DMS 273 treated with DMSO at 0.1 percent for 48 hours (cell line): ENCODE measurements around the gene TSPAN9.

ENCODE experiments used
- DNase-seq: peaks from one replicate; lab custom pipeline; 2025; lab: John Stamatoyannopoulos, UW

The TSPAN9 gene

DNA sequence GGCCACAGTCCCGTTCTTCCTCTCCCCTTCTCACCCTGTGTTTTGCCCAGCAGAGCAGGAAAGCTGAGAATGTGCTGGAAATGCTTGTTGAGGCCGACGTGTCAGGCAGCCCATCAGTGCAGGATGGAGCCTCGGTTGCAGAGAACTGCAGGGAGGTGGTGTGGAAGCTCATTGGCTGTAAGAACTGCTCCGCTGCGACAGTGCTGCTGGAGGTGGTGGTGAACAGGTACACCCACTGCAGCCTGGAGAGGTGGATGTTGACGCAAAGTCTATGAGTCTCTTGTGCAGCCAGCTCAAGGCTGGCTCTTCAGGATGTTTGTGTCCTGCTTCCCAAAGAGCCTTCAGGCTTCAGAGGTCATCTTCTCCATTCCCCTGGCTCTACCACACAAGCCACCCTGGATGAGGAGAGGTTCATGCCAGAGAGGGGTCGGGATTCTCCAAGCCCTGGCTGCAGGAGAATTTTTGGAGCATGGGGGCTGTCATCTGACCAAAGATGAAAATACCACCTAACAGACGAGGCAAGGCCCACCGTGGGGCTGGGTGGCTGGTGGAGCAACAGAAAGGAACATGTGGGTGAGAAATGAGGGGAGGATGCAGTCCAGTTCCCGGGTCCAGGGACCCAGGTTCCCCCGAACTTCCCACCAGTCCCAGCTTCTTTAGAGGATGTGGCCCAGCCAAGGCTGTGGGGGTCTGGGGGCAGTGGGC lies 239.7 kb downstream of the TSPAN9 start:
- no peak for DNase-seq

DNA sequence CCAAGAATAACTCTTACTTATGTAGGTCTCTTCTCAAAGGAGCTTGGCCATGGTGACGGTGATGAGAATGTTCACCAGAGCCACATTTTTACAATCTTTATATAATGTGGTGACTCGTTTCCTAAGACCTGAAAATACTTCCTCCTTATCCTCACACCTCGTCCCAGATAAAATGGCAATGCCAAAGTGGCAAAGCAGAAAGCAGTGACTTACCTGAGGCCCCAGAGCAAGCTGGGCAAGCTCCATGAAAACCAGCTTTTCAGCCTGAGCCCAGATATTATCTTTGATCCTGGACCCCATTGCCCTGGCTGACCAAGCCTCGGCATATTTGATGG lies 240.3 kb downstream of the TSPAN9 start:
- no peak for DNase-seq

DNA sequence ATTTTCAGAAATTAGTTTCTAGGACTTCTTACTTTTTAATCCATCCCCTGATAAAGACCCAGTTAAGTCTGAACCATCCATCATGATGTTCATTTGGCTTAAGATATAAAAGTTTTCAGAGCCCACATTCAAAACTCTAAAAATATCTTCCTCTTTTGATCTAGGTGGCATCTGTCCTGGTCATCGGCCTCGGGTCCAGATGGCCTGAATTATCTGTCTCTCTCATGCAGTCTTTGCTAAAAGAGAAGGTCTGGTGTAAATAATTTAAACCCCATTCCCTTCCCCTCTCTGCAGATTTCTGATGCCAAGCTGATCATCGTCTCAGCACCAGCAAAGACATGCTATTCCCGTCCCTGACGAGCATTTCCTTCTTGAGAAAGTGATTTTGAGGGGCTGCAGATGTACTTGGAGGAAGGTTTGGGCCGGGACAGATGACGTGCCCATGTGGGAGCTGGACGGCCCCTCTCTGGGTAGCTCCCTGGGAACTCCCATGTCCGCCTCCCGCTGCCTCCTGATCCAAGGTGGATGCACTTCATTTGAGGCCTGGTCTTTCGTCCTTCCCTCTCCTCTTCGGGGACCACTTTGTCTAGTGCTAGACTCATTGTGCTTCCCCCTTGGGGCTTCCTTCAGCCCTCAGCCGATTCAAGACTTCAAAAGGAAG lies 240.8 kb downstream of the TSPAN9 start:
- no peak for DNase-seq

DNA sequence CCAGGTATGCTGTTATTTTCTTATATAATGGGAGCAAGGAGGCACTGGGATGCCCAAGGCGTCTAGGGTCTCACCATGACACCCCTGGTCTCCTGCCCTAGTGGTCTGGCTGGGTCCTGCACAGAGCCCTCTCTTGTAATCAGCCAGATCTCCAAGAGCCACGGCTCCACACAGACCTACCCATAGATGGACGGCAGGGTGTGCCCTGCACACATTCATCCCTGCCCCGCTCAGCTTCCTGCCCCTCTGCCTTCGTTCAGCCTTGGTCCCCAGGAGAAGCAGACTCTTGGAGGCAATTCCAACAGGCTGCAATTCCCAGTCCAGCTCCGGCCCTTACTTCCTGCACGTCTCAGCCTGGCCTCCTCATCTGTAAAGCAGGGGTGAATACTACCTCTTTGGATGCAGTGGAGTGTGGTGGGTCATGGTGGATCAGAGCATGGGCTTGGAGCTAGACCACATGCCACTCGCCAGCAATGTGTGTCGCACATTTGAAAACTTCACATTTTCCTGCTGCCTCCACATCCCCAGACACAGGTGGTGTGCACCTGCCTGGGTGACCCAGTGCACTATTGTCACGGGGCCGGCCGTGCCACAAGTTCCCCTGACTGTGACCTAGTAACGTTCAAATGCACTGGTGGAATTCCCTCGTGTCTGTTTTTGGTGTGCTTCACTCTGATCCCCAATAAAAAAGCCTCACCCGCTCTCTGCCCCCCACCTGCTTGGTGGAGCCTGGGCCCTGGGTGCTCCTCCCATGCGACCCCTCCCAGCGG lies 242.7 kb downstream of the TSPAN9 start:
- DNase-seq, result no peak

DNA sequence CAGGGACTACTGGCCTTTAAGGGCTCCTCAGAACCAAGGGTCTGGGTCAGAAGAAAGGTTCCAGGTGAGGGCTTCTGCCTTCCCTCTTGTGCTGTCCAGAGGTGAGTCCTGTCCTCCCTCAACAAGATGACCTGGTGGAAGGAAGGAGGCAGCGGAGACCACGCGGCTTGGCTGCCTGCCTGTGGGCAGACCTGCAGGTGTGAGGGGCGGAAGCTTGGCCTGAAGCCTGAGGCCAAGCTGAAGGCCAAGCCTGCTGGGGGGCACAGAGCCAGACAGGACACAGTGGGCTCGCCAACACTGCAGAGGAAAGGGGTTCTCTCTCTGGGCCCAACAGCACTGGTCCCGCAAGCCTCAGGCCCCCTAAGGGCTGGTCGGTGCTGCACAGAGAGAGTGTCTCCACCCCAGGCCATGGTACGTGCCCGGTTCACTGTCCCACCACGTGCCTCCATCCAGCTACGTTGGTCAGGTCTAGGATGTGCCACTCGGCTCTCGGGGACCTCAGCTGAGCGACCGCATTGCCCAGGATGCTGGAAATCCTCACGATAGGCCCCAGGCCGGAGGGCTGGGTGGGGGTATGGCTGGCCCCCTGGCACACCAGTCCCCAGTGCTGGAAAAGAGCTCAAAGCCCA lies 243.8 kb downstream of the TSPAN9 start:
- DNase-seq, result no peak

DNA sequence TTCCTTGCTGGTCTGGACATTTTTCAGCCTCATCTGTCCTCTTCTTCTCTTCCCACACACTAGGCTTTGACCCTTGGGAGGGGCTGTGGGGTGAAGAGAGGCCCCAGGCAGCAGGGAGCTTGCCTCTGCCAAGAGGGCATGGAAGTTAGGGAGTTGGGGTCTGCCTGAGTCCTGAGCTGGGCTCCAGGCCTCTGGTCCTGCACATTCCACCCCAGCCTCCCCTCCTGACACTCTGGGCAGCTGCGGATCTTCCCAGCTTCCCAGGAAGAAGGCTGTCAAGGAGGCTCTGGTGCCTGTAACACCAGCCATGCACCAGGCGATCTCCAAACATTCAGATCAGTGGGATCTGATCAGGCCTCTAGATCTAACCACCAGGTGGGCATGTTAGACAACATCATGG lies 244.7 kb downstream of the TSPAN9 start:
- no peak for DNase-seq

DNA sequence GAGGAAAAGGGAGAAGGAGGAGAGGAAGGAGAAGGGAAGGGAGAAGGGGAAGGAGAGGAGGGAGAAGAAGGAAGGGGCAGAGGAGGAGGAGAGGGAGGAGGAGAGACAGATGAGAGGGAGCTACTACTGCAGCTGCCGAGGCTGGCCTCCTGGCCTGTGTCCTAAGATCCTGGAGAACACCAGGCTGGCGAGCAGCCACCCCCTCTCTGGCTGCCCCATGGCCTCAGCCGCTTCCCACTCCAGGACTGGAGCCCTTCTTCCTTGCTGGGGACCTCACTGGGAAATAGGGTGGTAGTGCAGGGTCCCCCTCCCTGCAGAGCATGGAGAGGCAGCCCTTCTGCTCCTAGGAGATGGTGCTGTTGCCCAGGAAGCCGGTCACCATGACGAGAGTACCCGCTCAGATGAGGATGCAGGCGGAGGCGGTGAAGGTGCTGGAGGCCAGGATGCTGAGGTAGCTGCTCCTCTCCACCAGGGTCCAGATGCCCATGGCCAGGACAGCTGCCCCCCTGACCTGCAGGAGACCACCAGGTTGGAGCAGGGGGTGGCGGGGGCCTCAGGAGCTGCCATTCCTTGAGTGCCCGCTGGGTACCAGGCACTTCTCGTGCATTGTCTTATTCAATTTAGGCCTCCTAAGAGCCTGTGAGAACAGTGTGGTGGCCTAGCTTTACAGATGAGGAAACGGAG lies 246.0 kb downstream of the TSPAN9 start:
- no peak for DNase-seq

DNA sequence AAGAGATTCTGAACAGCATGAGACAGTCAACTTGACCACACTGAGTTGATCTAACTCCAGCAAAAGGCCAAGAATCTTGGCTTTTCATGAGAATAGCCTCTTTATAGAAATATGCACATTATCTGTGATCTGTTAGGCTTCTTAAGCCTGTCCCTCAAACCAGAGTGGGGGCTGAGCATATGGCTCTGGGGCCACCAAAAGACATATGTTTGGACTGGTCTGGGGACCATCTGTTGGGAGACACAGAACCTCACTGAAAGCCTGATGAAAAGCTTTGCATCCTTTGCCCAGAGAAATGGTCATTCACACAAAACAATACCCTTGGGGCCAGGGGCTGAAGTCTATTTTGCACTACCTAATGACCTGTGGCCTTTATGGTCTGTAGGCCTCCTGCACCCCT lies 248.6 kb downstream of the TSPAN9 start:
- DNase-seq, result no peak

DNA sequence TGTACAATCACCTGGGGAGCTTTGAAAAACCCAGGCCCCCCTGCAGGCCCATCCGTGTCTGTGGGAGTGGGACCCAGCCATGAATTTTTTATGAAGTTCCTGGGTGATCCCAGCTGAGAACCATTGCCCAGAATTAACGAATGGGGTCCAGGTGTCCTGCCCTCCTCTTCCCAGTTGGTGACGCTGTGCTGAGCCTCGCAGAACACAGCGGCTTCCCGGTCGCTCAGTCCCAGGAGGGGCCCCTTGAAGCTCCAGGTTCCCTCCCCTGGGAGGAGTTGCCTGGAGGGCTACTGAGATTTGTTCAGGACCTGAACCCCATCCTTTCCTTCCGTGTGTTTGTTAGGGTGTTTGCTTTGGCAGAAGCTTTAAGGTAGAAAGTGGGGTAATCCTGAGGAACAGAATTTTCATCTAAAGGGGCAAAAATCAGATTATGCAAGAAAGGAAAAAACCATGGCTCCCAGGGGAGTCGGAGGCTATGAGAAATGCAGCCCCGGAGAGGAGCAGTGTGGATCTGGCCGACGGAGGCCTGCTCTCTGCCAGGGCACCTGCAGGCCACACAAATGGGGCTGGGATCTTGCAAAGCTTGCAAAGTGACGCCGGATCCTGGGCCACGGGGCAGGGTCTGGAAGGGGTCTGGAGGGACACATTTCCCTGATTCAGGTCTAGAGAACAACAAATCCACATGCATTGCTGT lies 249.1 kb downstream of the TSPAN9 start:
- no peak for DNase-seq

DNA sequence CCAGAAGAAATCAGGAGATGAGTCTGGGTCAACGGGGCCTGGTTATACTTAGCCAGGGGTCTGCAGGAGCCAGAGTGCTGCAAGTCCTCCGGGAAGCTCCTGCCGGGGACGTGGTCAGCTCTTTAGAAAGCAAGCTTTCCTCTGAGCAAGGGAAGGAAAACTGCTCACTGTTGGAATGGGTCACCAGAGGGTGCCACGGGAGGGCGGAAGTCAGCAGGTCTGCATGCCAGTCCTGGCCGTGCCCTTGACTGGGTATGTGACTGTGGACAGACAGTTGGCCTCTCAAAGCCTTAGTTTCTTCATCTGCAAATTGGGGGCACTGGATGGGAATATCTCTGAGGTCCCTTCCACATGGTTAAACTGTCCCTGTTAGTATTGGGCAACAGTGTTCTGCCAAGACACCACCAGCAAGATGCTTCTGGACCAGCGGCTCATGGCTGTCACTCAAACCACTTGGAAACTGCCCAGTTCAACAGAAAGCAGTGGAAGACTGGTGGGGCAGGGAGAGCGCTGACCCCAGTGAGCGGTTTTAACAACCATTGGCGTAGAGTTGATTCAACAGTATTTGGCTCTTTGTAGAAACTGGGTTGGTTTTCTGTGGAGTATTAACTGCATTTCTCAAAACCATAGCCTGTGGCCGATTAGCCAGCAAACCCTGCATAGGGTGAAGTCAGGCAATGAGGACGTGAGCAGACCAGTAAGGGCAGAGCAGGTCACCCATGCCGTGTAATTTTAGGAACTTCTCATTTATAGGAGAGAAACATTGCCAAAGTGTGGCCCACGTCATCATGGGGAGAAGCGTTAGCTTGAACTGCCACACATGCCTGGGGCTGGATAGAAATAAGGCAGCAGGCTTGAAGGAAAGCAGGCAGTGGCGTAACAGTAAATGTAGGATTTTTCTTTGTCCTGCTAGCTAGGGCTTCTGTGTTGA lies 249.9 kb downstream of the TSPAN9 start:
- DNase-seq, result no peak

DNA sequence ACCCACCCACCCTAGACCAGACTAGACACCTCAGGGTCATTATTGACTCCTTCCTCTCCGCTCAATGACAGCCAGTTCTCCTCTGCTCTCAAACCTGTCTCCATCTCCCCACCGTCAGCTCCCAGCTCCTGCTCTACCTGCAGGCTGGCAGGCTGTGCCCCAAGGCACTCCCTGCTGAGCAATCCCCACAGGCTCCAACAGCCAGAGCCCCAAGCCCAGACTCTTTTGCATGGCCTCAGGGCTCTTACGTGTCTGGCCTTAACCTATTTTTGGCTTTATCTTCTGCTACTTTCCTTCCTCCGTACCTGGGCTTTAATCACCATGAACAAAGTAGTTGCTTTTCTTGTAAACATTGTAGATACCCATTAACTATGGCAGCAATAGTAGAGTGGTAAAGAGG lies 250.9 kb downstream of the TSPAN9 start:
- no peak for DNase-seq

DNA sequence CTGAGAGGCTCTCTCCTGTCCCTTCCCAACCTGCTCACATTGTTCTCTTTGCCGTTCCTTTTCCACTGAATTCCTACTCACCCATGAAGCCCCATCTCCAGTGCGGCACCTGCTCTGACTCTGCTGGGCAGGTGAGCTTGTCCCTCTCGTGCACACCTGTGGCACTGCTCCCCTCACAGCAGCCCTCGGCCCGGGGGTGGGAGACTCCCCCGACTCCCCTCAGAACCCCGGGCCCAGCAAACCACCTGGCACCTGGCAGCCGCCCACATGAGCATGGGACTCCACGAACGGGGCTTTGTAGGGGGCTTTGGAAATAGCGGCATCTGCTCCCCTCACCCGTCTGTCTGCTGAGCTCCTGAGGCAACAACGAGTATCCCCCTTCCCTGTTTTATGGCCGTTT lies 251.4 kb downstream of the TSPAN9 start:
- DNase-seq, result no peak

DNA sequence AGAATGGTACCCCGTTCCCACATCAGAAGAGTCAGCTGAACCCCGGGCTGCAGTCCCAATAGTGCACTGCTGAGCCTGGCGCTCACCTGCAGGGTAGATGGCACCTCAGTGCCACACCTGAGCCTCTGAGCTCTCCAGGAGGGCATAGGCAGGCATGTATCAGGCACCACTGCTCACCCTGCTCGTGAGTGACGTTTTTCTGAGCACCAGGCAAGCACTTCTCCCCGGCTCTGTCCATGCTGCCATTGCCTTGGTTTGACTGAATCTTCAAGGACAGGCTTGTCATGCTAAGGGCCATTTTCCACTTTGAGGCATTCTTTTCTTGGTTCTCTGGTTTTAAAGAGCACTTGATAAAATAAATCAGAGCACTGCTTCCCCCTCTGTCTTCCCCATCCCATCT lies 252.2 kb downstream of the TSPAN9 start:
- DNase-seq, result no peak

DNA sequence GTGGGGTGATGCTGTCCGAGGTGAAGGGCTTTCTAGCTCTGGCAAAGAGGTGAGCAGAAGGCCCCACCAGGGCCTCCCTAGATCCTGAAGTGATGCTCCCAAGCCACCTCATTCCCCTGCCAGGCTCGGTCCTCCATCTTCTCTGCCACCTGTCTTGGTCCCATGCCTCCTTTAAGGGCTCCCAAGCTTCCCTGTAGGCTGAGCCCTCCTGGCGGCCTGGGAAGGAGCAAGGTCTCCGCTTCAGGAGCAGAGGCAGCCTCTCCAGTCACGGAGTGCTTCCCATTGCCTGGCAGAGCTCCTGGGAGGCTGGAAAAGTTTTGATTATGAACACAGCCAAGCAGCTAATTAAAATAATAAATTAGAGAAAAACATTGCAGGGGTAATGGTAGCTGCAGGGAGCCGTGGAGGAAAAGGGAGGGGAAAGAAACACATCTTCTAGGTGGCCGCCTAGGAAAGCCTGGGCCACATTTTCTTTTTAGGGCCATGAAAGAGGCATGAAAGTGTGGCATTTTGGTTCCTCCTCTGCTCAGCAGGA lies 253.9 kb downstream of the TSPAN9 start:
- no peak for DNase-seq

DNA sequence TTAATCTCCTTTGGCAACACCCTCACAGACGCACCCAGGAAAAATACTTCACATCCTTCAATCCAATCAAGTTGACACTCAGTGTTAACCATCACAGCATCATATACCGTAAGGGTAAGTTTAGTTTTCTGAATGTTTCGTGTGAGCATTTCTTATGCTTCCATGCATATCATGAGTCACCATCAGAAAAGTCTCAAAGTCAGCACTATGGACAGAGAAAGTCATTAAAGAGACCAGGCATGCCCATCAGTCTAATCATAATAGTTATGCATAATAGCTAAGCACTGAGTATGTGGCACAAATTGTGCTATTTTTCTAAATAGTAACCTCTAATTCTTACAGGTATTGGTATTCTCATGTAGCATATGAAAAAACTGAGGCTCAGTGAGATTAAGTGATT lies 255.0 kb downstream of the TSPAN9 start:
- no peak for DNase-seq

DNA sequence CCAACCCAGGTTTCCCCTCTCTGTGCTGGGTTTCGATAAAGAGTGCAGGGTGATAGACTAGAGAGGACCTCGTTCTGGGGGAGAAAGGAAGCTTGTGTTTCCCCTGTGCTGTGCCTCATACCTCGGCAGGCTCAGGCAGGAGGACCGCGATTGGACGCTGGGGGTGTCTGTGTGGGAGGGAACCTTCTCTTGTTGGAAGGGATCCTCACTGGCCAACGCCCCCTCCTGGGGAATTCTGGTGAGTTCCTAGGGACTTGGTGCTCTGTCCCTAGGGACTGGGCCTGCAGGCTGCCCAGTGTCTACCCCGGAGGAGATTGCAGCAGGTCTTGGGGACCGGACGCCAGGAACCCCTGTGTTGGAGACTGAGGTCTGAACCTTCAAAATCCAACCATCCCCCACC lies 256.4 kb downstream of the TSPAN9 start:
- no peak for DNase-seq

DNA sequence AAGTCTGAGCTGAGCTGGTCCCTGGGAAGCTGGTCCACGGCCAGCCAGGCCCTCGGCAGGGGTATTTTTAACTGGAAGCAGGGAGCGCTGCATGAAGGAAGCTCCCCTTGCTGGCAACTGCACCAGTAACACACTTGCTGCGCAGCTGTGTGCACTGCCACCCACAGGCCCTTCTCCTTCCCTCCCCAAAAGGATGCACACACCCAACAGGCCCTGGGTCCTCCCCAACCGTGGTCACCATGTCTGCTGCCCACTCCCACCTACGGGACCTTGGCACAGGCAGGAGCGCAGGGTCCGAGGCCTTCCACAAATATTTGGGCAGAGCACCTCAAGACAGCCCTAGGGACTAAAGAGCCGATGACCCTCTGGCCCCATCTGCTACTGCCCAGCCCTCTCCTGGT lies 256.8 kb downstream of the TSPAN9 start:
- no peak for DNase-seq

DNA sequence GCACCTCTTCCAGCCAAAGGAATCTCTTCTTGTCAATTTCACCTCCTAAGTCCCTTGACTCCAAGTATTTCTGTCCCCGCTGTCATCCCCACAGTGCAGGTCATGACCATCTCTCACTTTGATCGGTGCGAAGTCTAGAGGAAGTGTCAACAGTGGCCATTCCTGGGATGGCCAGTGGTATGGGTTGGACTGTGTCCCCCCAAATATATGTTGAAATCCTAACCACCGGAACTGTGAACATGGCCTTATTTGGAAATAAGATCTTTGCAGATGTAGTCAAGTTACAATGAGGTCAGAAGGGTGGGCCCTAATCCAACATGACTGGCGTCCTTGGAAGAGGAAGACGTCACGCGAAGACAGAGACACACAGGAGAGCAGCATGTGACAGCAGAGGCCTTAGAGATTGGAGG lies 257.9 kb downstream of the TSPAN9 start:
- no peak for DNase-seq
